ENCODE data around the gene C14orf180.
"Not testable (repeated sequence)": the region's sequence is repeated elsewhere in the genome, so short reads cannot be mapped to it uniquely, and the experiment has no call there.

The C14orf180 gene

GRCh38 chr14:104562606-104563005 is 17.0 kb upstream of the C14orf180 start:
- no peak for DNase-seq

DNA sequence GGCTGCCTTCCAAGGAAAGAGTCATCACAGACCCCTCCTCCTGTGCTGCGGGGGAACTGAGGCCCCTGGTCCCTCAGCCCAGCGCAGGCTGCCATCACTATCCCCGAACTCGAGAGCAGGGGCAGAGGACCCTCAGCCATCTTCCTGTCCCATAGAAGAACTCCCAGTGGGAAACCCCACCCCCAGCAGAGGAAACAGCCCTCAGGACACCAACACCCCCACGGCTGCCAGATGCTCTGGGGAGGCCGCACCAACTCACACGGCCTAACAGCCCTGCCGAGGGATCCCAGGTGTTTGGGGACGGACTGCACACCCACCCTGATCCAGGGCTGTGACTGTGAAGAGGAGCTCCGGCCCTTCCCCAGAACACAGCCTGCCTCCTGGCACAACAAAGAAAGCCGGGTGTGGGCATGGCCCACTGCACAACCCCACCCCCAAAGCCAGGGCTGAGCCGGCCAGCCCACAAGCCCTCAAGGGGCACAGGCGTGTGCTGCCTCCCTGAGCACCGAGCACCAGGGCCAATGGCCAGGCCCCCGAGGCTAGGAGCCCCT is 16.3 kb upstream of the C14orf180 start:
- no peak for DNase-seq

DNA sequence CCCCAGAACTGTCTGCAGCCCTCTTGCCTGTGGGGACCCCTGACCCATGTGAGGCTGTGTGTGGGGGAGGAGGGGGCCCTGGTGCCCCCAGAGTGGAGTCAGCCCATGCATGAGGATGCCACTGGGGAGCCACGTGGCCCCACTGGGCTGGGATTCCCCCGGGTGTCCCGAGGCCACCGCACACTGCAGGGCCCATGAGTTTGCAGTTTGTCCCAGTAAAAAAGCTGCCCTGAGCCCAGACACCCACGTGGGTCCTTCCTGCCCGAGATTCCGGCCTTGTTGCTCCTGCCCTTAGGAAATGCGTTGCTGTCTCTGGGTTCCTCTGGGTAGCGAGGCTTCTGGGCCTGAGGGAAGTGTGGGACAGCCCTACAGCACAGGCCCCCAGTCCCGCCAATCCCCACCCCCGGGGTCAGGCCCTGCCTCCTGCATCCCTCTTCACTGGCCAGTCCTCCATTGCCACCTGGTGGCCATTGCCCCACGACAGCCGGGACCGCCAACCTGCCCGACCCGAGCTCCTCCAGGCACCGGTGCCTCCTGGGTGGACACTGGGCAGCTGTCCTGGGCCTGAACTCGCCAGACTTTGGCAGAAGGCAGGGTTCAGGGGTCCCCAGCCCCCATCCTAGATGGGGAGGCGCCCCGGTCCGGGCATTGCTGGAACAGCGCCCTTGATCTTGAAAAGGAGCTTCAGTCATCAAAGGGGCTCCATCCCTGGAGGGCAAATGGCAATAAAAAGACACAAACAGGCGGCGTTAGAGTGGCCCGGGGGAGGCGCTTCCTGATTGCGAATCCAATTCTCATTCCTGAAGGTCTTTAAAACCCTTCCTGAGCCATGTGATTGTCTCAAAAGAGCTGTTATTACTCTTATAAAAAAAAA is 15.6 kb upstream of the C14orf180 start:
- peak; percentile 61 for DNase-seq

DNA sequence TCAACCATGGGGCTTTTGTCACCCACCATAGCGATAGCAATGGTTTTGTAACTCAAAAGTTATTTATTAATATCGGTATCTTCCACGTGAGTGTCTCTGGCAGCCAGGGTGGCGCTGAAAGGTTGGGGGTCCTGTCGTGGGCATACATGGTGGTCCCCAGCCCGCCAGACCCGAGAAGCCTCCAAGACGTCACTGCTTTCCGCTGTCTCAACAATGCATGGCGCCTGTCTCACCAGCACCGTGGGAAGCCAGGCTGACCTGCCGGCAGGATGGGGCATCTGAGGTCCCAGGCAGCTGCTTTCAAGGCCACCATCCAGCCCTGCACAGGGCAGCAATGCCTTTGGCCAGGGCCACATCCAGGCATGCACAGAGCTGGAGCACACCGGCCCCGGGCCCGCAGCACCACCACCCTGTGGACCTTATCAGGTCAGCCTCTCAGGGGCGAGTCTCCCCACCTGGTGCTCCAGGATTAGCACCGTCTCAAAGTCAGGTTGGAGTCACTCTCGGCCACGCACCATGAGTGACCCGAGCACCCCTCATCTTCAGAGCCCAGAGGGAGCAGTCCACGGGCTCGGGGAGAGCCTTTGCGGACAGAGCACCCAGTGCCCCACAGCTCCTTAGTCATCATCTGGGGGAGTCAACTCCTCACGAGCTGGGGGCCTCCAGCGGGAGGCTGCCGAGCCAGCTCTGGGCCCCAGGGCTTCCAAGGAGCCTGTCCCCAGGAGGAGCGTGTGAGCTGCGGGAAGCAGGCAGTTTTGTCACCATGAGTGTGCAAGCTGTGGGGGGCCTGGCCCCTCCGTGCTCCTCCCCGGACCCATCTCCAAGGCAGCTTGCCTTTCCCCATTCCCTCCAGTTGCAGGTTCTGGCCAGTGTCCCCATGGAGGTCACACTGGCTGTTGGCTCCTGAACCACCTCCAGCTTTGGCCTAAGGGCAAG is 14.6 kb upstream of the C14orf180 start:
- DNase-seq, result no peak

GRCh38 chr14:104567141-104567956 is 12.2 kb upstream of the C14orf180 start:
- DNase-seq, result no peak

- no peak for DNase-seq
Measured at GRCh38 chr14:104567957-104568225, 11.7 kb upstream of the C14orf180 start.

GRCh38 chr14:104568620-104569019 is 10.9 kb upstream of the C14orf180 start:
- no peak for DNase-seq

GRCh38 chr14:104569435-104569834 is 10.1 kb upstream of the C14orf180 start:
- no peak for DNase-seq

- no peak for DNase-seq
Measured at GRCh38 chr14:104571246-104571645, 8.3 kb upstream of the C14orf180 start.

DNA sequence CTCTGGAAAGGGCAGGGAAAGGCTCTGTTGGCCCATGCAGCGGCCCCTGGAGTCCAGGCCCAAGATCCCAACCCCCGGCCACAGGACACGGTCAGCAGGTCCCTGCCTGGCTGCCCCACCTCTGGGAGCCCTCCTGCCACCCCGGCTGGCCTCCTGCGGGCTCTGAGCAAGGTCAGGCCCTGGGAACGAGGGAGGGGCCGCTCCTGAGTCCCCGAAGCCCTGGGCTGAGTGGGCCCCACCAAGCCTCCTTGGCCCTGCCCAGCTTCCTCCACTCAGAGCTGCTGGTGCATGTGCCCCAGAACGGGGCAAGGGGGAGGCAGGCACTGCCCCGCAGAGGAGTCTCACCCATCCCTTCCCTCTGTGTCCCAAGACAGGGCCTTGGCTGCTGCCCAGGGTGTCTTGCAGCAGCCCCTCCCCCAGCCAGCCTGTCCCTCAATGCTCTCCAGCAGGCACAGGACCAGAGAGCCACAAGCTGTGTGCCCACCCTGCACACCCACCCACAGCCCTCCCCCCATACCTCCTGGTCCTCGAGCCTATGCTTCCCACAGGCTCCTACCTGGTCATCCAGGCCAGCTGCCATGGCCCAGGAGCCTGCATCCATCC is 7.4 kb upstream of the C14orf180 start:
- no peak for DNase-seq

DNA sequence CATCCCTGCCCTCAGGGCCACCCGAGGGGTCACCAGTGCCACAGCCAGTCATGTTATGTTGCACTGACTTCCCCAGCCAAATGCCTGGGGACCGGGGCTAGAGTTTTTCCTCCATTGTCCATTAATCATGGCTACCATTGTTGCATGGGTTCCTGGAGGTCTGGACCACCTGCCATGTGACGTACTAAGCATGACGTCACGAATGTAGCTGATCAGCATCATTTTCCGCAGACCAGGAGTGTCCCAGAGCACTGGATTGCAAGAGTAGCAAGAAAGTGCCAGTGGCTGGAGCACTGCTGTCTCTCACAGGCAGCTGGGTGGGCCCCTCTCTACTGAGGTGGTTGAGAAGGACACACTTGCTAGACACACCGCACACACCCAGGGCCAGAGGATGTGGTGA is 6.9 kb upstream of the C14orf180 start:
- no peak for DNase-seq

GRCh38 chr14:104573930-104574329 is 5.6 kb upstream of the C14orf180 start:
- no peak for DNase-seq

- DNase-seq, result no peak
Measured at GRCh38 chr14:104574536-104574935, 5.0 kb upstream of the C14orf180 start.

- DNase-seq, result no peak
Measured at GRCh38 chr14:104574978-104575583, 4.5 kb upstream of the C14orf180 start.

DNA sequence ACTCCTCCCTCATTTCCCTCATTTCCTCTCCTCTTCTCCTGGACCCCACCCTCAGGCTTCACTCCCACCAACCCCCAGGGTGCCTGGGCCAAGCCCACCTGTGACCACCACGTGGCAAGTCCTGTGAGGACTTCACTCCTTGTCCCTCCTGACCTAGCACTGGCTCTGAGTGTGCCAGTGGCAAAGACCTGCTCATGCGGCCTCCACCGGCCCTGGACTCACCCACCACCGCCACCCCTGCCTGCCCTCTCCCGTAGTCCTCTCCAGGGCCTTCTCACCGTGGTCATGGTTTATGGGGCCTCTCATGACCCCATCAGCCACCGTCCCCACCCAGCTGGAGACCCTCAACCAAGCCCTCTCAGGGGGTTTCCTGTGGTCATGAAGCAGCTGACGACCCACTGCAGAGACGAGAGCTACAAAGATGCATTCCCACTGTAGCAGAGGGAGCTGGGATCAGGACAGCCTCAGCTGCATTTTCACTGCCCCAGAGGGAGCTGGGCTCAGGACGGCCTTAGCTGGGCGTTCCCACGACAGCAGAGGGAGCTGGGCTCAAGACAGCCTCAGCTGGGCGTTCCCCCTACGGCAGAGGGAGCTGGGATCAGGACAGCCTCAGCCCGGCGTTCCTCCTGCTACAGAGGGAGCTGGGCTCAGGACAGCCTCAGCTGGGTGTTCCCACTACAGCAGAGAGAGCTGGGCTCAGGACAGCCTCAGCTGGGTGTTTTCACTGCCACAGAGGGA is 3.2 kb upstream of the C14orf180 start:
- no peak for DNase-seq

DNA sequence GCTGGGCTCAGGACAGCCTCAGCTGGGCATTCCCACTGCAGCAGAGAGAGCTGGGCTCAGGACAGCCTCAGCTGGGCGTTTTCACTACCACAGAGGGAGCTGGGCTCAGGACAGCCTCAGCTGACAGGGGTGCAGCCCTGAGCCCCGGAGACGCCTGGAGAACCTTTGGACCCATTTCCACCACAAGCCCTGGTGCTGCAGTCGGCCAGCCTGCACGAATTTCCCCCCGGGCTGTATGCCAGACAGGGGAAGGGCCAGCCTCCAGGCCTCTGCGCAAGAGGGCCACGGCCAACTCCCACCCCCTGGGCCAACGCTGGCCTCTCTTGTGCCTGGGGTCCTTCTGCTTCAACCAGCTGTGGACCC is 2.6 kb upstream of the C14orf180 start:
- no peak for DNase-seq

- no peak for DNase-seq
Measured at GRCh38 chr14:104577426-104577825, 2.1 kb upstream of the C14orf180 start.

- no peak for DNase-seq
Measured at GRCh38 chr14:104577847-104578301, 1.7 kb upstream of the C14orf180 start.

- DNase-seq, result no peak
Measured at GRCh38 chr14:104578321-104578720, 1.2 kb upstream of the C14orf180 start.

GRCh38 chr14:104579939-104580338 is 375 bp downstream of the C14orf180 start:
- not testable (repeated sequence) for DNase-seq

DNA sequence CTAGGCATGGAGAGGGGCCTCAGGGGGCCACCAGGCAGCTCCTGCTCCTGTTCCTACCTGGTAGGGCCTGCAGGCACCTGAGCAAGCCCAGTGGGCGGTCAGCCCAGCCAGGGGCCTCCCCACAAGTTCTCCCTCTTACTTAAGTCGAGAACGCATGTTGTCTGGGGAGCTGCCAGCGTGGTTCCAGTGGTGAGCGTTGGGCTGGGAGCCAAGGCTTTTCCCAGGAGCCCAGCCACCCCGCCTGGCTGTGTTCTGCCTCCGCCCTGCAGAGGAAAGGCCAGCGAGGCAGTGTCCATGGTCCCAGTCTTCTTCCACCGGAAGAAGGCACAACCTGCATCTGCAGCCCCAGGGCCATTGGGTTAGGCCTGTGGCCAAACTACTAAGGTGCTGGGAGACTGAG is 1.4 kb downstream of the C14orf180 start:
- DNase-seq, result no peak

Data from stimulated activated CD4-positive, alpha-beta T cell treated with anti-CD3 and anti-CD28 coated beads, Interleukin-12 subunit alpha, Interleukin-12 subunit beta, amount 100 ng/mL, for 4 hours (primary cell).